HTERT RPE-1 (cell line): ENCODE data around the gene SPTBN2.

ENCODE experiments used
- in situ Hi-C: fragments of 300-500 bp; cut with MboI; formaldehyde crosslinking; loops from 4 replicates; pipeline ENCODE4 v1.14.3; 2020; ENCODE audit warnings: low sequenced_read_pairs

Gene SPTBN2

DNA sequence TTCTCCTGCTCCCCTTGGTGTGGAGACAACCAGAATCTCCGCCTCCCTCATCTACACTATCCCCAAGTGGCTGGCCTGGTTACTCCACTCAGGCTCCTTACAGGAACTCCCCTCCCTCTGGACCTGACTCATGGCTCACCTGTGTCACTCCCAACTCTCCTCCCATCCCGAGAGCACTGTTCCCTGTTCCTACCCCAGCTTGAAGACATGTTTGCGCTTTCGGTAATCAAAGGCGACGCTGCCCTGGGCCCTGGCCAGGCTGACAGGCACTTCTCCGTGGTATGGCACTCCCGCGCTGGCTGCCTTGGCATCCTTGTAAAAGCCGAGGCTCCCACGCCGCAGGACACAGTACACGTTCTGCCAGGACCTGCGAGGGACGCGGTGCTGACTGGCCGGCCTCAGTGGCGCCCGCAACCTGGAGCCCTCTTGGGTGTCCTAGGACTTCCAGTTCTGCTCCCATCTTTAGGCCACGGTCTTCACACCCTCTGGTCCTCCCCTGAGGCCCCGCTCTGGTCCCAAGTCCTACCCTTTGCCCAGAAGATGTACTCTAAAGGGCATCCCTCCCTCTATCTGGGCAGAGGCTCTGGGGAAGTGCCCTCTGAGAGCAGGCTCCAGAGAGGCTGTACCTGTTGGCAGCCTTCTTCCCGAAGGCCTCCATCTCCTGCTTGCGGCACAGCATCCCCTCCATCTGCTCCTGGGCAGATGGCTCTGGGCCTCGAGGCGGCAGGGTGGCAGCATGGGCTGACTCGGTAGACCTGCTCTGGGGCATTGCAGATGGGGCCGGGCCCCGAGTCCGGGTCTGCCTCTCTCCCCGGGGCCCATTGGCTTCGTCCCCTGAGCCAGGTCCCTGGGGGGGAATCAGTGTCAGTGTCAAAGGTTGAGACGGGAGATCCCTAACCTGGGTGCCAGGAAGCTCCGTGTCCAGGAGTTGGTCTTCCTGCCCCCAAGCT is 41.9 kb downstream of the SPTBN2 start:
- in situ Hi-C loops = no loop called here

DNA sequence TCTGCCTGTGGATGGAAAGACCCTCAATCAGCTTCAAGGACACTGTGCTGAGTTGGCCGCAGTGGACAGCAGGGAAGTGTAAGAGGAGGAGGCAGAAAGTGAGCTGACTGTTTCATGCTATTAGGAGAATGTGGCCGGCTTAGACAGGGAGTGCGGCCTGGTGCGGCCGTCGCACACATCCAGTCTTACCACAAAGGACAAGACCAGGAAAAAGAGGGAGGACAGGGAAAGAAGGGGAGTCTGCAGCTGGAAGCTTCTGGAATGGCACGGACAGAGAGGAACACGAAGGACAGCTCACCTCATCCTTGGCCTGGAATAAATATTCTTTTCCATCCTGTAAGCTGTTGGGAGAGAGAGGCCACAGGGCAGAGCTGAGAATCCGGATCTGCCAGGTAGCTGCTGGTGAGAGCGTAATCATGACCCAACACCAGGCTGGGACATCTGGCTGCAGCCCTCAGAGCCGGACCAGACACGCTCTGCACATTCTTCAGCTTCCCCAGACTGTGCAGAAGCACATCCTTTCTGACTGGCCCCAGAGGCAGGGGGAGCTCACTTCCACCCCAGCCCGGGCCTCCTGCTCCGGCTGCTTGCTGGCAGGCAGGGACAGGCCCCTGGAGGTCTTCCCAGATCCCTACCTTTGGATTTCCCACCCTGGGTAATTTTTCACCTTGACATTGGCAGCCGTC is 42.8 kb downstream of the SPTBN2 start:
- in situ Hi-C loops = no loop called here

DNA sequence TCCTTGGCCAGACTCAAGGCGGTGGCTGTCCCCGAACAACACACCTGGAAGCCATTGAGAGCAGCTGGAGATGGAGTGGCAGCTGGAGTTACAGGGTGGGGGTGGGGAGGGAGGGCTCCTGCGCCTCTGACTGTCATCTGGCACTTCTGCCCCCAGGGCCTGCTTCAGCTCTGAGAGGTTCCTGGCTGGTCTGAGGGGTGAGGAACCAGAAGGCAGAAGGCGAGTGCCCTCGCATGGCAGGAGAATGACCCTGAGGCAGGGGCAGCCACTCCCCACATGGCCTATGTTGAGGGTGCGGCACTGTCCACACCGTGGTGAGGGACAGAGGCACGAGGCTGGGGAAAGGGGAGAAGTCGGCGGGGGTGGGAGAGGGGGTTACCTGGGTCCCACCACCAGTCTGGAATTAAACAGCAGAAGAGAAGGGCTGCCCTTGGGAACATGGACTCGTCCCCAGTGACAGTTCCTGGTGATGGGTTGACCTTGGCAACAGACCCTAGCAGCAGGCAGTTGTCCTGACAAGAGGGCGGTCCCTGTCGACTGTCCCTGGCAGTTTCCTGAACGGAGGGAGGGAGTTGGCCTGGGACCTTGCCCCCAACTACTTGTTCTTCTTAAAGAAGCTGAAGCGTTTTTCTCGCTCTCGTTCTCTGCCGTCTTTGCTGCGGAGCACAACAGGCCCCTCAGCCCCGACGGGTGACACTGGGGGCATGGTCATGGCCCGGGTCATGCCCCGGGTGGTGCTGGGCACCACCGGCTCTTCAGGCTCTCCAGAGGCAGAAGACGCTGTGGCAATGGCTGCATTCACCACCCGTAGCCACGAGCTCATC is 43.5 kb downstream of the SPTBN2 start:
- in situ Hi-C loops = no loop called here

DNA sequence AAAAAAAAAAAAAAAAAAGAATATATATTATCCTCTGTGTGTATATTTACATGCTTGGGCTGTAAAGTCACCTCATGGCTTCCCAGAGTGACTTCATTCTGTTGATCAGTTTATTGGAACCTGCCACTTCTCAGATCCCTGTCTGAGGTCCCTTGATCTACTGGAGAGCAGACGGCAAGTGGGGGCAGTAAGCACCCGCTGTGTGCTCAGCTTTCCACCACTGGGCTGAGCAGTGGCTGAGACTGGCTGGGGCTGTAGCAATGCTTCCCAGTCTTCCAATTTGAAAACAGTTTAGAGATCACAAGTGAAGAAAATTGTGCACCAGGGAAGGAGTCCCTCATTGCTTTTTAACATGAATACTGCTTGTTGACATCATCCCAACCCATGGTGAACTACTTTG is 44.4 kb downstream of the SPTBN2 start:
- in situ Hi-C loops = no loop called here

DNA sequence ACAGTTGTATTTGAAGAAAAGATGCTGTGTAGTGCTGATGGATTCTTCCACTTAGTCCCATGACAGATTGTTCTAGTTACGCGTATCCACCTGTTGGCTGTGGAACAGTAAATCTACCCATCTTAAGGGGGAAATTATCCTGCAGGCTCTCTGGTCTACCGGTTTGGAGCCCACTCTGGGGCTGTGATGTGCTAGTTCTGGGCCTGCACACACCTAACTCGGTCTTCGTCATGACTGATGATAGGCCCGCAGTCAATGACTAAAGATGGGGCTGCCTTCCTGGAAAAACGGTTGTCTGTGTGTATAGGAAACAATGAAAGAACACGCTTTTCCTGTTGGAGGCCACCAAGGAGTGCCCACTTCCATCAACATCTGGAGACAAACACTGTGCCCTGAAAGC is 45.1 kb downstream of the SPTBN2 start:
- in situ Hi-C loops = no loop called here

DNA sequence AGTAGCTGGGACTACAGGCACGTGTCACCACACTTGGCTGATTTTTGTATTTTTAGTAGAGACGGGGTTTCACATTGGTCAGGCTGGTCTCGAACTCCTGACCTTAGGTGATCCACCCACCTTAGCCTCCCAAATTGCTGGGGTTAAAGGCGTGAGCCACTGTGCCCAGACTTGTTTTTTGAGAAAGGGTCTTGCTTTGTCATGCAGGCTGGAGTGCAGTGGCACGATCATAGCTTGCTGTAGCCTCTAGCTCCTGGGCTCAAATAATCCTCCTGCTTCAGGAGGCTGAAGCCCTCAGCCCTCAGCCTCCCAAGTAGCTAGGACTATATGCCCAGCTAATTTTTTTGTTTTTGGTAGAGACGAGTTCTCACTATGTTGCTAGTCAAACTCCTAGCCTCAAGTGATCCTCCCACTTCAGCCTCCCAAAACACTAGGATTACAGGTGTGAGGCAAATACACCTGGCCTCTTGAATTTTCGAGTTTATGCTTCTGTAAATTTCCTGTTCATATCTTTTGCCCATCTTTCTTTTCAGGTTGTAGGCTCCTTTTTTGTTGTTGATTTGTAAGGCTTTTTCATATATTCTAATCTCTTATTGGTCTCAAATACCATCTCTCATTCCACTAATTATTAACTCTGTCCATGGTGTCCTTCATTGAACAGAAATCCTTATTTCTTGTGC is 47.9 kb downstream of the SPTBN2 start:
- in situ Hi-C loops = no loop called here

DNA sequence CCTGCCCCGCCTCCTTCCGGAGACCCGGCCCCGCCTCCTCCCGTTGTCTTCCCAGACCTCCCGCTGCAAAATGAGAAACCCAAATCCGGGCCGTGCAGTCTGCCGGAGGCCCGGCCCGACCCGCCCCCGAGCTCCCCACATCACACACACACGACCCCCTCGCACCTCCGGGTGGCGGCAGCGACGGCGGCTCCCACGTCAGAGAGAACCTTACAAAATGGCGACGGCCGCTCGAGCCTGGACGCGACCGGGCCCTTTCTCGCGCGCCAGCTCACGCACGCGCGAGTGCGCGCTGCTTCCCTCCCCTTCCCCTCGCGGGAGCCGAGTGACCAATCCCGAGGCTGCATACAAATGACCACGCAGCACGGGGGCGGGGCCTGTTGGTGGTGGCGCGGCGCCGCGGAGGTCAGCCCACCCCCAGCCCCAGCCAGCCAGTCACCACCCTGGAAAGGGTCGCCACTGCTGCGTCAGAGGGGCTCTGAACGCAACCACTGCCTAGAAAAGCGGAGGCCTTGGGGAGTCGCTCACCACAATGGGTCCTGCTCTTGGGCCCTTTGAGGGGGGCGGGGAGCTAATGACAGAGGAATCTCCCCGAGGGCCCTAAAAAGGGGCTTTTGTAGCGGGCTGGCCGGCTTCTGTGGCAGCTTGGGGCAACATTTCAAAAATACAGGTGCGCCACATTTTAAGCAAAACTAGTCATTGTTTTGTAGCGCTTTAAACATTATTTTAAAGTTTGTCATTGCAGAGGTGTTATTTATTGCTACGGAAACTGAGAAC is 51.2 kb downstream of the SPTBN2 start, which contains the start of gene RBM4B:
Gene RBM4B, minus strand, starts transcription at position 289 of the 777 bp plus-strand sequence. CDS start 808 bp downstream, outside the sequence.
- in situ Hi-C loops = no loop called here

DNA sequence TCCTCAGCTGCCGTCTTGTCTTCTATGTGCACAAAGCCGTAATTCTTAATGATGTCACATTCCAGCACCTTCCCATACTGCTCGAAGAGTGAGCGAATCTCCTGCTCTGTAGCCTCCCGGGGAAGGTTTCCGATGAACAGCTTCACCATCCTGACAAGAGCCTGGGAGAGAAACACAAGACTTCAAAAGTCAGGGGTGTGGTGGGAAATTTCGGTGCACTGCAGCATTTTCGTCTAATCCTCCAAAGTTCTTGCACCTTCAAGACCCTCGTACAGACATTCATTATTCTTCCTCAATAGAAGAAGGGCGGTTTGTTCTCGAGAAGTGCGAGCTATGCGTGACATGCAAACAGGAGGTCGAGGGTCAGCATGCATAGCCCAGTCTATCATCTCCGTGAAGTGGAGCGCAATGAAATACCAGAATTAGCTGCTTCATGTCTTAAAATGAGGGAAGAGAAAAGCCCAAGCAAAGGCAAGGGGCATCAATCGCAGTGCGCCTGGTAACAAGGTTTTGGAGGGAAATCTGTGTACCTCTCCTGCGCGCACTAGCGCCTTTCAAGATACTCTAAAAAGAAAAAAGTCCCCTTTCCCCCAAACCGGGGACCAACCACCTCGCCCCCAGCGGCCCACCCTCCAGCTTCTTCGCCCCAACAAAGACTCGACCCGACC is 52.0 kb downstream of the SPTBN2 start:
- in situ Hi-C loops = no loop called here

DNA sequence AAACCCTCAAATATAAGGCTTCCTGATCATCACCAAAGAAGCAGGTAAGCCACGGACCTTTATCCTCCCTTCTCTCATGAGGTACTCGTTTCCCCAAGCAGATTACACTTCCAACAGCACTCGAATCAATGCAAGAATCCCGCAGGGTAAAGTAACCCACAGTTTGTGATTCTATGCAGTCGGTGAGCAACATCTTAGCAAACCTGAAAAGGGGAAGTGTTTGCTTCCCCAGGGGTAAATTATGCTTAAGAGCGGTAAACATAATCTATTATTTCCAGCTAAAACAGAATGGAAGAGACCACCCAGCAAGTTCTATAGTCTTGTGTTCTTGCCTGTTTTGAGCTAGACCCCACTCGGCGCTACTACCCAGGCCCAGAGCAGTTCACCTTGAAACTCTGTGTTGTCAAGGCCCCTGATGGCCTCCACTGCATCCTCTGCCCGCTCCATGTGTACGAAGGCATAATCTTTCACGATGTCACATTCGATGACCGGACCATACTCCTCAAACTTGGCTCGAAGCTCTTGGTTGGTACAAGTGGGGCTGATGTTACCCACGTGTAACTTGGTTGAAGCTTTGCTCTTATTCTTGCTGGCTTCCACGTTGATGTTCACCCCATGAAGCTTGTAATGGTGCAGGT is 52.6 kb downstream of the SPTBN2 start:
- in situ Hi-C loops = no loop called here

DNA sequence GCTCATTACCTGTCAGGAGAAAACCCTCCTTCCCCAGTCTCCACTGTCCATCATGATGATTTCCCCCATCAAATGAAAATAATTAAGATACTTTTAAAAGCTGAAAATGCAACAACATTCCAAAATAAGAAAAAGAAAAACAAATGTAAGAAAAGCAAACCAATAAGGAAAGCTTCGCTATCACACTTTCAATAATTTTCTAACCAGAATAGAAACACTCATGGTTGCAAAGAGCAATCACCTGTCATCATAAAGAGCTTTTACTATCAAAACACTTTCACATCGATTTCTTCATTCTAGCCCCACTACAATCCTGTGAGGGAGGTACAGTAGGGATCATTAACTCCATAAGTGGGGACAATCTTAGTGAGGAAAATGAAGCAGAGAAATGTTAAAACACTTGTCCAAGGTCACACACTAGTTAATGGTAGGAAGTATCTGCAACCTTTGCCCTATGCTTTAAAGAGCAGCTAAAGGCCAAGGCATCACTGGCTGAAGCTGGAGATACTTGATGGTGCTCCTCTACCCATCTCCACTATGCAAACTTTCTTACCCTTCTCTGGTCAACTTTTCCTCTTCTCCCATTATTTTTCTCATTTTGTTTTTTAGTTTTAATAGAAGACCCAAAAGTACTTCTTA is 53.9 kb downstream of the SPTBN2 start:
- in situ Hi-C loops = no loop called here

DNA sequence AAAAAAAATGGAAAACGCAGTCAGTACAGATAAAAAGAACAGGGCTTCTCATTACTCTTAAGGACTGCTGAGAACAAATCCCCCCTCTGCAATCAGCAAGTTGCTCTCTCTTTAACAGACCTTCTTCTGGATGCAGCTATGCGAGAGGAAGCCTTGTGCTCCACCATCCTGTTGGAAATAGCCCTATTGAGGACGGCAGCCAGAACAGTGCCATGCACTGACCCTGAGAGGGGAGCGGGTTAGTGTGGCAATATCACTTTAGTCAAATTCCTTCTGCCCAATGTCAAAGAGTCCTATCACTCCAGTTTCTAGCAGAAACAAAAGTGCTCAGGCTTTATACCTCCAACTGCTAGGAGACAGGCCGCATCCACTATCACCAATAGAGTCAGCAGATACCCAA is 58.2 kb downstream of the SPTBN2 start:
- in situ Hi-C loops = no loop called here

DNA sequence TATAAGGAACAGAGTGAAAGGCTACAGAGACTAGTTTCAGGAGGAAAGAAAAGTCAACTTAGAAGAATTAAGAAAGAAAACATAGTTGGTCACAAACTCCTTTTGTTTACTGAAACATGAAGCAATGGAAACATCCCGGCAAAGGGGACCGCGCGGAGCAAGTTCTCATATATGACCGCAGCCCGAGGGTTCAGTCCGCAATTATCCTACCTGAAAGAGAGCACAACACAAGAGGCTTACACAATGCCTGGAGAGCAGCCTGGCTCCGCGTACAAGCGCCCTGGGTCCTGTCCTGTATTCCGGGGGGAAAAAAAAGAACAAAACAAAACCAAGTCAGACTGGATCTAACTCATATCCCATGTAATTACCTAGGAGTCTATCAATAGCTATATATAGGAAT is 63.6 kb downstream of the SPTBN2 start:
- in situ Hi-C loops = no loop called here

DNA sequence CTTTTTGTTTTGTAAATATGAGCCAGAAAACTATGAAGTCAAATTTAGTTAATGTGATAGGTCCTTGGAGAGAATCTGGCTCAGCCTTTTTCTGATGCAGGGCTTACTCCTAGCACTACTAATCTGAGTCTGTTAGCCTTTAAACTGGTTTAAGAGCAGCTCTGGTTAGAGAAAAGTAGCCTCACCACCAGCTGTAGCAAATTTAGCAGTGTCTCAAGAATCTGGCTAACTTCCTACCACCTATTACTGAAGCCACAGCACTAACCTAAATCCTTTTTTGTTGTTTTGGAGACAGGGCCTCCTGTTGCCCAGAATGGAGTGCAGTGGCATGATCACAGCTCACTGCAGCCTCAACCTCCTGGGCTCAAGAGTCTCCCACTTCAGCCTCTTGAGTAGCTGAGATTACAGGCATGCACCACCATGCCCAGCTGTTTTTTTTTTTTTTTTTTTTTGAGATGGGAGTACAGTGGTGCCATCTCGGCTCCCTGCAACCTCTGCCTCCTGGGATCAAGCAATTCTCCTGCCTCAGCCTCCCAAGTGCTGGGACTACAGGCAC is 65.2 kb downstream of the SPTBN2 start:
- in situ Hi-C loops = no loop called here

DNA sequence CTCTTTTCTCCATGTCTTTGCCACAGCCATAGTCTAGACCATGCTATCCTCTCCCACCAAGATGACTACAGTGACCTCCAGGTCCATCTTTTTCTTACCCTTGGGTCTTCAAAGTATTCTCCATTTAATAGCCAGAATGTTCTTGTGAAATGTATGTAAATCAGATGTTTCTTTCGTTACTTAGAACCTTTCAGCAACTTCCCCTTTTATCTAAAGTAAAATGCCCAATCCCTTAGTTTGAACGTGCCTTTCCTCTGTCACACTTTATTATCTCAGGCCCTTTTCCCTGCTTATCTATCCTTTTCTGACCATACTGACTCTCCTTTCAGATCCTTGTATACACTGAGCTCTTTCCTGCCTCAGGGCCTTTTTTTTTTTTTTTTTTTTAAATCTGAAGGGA is 69.3 kb downstream of the SPTBN2 start:
- in situ Hi-C loops = no loop called here

DNA sequence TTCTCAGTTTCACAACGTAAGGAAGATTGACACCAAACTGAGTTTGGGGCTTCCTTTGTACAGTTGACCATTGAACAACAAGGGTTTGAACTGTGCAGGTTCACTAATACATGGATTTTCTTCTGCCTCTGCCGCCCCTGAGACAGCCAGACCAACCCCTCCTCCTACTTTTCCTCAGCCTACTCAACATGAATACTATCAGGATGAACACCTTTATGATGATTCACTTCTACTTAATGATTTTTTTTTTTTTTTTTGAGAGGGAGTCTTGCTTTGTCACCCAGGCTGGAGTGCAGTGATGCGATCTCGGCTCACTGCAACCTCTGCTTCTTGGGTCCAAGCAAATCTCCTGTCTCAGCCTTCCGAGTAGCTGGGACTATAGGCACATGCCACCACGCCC is 75.9 kb downstream of the SPTBN2 start:
- in situ Hi-C loops = no loop called here

DNA sequence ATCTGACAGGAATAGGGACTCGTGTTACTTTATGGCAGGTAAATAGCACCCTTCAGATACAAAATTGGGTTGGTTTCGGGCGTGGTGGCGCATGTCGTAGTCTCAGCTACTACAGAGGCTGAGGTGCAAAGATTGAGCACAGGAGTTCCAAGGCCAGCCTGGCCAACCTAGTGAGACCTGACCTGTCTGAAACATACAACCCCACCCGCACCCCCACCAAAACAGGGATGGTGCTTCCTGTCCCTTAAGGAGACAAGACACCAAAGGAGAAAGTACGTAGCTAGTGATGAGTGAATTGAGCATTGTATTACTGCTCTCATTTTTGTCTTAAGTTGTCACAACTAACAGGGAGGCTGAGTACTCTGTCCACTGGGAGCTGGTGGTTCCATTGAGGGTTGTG is 76.4 kb downstream of the SPTBN2 start:
- in situ Hi-C loops = no loop called here

DNA sequence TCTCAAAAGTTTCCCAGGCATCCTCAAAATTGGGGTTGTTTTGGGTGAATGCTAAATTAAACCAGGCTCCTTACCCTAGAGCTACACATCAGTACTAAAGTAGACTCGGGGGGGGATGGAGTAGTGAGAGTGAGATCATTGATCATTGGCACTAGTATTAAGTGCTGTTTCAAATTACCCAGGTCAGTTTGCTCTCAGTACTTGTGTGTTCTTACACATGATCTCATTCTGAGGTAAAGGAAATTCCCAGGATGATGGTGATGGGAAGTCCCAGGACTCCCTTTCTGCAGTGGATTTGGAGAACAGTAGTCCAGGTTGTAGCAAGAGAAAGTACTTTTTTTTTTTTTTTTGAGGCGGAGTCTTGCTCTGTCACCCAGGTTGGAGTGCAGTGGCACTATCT is 78.0 kb downstream of the SPTBN2 start:
- in situ Hi-C loops = no loop called here

DNA sequence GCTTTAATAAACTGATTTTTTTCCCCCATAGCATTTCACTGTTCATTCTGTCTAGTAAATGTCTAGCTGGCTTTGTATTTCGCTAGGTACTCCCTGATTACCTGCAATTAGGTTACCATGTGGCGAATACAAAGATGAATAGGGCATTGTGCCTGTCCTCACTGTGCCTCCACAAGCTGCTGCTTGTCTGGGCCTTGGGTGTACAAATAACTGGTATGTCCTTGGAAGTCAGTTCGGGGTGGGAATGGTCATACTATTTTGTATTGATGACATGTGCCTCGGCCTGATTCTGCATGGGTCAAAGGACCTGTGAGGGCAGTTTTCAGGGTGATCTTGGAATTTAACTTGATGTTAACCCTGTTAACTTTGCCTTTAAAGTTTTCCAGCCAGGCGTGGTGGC is 79.1 kb downstream of the SPTBN2 start:
- in situ Hi-C loops = no loop called here
